Omental fat pad (tissue), 4 donors: Measurements from ENCODE around the gene TBR1. TPM values are rescaled to one million over a fixed set of nuclear protein-coding genes. Genes with fewer than 3 reads are reported as not detected.

ENCODE experiments used
- ATAC-seq: fragments of 150-250 bp; one replicate; pipeline ENCODE4 v1.9.1; 2016; ENCODE audit warnings: mild to moderate bottlenecking, moderate library complexity; ENCODE audit not compliant: low FRiP score
- DNase-seq: peaks from one replicate; pipeline ENCODE4 v3.0.0-alpha.2; 2019; ENCODE audit warnings: low spot score
- CTCF ChIP-seq, 3 donors: fragments of 450-650 bp; IDR thresholded peaks; one replicate each; pipeline ENCODE4 v1.5.1; 2016 to 2017; ENCODE audit warnings: antibody characterized with exemption in 3 of 3, mild to moderate bottlenecking in 3 of 3, moderate library complexity in 2 of 3
- total RNA-seq, 4 donors: library from RNA; depleted of rRNA; stranded (reverse); fragments of >200 nt; gene quantifications; one replicate each; pipeline ENCODE4 v1.1.0, GENCODE V29; 2016

The TBR1 gene
- total RNA-seq, 4 donors from 2014 or later: 0.09 to 1.2 TPM; not detected in 2

DNA sequence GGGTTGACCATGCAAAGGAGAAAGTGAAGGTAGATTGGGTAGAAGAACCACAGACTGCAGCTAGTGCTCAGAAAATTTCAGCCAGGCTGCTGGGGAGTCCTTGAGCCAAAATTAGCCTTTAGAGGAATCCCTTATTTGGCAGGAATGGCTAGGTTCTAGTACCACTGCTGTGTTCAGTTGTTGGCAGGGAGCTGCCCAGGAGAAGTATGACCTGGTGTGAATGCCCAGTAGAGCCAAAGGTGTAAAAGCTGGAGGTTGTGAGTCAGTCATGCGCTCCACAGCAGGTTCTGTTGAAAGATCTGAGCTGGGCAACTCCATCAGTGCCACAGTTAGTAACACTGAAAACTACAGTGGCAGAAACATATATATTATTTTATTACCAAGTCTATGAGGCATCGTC is 36.4 kb upstream of the TBR1 start:
- ATAC-seq (no peak), DNase-seq (no peak)
- no peak for TF ChIP-seq CTCF (IDR thresholded peaks at IDR 0.05)

DNA sequence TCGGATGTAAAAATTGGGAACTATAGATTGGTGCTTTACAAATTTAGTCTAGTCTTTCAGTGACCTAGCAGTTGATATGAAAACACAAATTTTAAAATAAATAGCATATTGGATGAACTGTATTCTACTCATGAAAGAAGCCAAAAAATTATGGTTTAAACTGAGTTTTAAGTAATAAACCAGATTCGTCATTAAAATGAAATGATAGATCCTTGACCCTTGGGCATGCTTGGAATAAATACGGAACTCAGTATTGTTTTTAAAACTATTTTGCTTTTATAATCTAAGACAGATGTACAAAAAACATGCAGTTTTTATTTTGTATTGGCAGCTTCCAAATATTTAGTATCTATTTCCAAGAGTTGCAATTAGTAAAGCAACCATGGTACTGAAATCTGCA is 34.6 kb upstream of the TBR1 start:
- TF ChIP-seq CTCF (IDR thresholded peaks at IDR 0.05): no peak
- no peak for ATAC-seq
- no peak for DNase-seq

DNA sequence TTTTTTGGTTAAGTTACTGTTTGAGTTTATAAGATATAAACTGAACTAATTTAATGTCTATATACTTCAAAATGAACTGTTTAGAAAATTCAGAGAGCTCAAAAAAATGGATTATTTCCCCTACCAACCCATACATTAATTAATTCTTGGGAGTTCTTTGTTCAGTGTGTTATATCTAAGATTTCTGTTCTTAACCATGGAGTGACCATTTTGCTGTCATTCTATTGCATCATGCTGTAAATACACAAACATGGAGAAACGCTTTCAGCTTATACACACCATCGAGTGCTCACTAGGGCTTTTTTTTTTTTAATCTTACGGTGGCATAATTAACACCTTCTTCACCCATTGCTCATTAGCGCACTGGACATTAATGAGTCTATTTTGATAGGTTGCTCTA is 33.4 kb upstream of the TBR1 start:
- no peak for TF ChIP-seq CTCF (IDR thresholded peaks at IDR 0.05)
- ATAC-seq: no peak
- DNase-seq: no peak

GRCh38 chr2:161384864-161385263 is 31.2 kb upstream of the TBR1 start:
- ATAC-seq (no peak), DNase-seq (no peak)
- TF ChIP-seq CTCF (IDR thresholded peaks at IDR 0.05): no peak

GRCh38 chr2:161386228-161386824 is 29.8 kb upstream of the TBR1 start:
- TF ChIP-seq CTCF (IDR thresholded peaks at IDR 0.05): no peak
- ATAC-seq: no peak
- no peak for DNase-seq

GRCh38 chr2:161388146-161388779 is 27.8 kb upstream of the TBR1 start:
- DNase-seq (no peak), ATAC-seq (no peak)
- TF ChIP-seq CTCF (IDR thresholded peaks at IDR 0.05): no peak
